ENCODE measurements around the gene GPX2. TPM values are rescaled to one million over a fixed set of nuclear protein-coding genes. Genes with fewer than 3 reads are reported as not detected.

The GPX2 gene
- total and polyA plus RNA-seq, 2 experiments from 2014 or later, result 0.78 to 2.2 TPM

DNA sequence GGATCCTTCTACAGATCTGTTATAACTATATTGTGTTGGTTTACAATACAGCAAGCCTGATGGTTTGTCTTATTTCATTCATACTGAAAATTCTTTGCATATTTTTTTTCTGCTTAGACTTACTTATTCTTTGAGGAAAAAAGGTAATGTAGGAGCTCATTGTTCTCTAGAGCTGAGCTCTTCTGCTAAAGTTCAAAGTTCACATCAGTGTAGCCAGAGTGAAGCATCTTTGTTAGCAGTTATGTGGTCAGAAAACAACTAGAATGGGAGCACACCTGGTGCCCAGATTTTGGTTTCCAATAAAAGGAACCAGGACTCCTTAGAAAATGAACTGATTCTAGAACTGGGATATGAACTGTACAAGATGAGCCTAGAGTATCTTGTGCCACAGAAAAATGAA, 10.3 kb downstream of the GPX2 start:
- H2AFZ ChIP-seq, result no peak overlapping the region
- H3K4me2 ChIP-seq, result no peak overlapping the region
- H3K79me2 ChIP-seq (replicated peaks; ENCODE audit: insufficient read depth), result no peaks in the 10 kb centered on the region
- no peaks in the 10 kb centered on the region for H3K9me3 Mint-ChIP-seq
- H3K36me3 Mint-ChIP-seq (ENCODE audit: low read depth), result peaks cover 9% of the 10 kb centered on the region; the same call in 2 of the 3 replicates
- no peak overlapping the region for H3K4me3 Mint-ChIP-seq
- DNase-seq (ENCODE audit: low spot score), result no peak
- TF ChIP-seq, protein P1, sequence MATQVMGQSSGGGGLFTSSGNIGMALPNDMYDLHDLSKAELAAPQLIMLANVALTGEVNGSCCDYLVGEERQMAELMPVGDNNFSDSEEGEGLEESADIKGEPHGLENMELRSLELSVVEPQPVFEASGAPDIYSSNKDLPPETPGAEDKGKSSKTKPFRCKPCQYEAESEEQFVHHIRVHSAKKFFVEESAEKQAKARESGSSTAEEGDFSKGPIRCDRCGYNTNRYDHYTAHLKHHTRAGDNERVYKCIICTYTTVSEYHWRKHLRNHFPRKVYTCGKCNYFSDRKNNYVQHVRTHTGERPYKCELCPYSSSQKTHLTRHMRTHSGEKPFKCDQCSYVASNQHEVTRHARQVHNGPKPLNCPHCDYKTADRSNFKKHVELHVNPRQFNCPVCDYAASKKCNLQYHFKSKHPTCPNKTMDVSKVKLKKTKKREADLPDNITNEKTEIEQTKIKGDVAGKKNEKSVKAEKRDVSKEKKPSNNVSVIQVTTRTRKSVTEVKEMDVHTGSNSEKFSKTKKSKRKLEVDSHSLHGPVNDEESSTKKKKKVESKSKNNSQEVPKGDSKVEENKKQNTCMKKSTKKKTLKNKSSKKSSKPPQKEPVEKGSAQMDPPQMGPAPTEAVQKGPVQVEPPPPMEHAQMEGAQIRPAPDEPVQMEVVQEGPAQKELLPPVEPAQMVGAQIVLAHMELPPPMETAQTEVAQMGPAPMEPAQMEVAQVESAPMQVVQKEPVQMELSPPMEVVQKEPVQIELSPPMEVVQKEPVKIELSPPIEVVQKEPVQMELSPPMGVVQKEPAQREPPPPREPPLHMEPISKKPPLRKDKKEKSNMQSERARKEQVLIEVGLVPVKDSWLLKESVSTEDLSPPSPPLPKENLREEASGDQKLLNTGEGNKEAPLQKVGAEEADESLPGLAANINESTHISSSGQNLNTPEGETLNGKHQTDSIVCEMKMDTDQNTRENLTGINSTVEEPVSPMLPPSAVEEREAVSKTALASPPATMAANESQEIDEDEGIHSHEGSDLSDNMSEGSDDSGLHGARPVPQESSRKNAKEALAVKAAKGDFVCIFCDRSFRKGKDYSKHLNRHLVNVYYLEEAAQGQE (IDR thresholded peaks at IDR 0.05; ENCODE audit: unreplicated experiment), result no peak
- TF ChIP-seq ZNF114 (CRISPR knock-in tag; IDR thresholded peaks at IDR 0.05), result no peak
- TF ChIP-seq EZH2phosphoT487 (IDR thresholded peaks at IDR 0.05; ENCODE audit: unreplicated experiment), result no peak
- no peak for TF ChIP-seq ETS1 (IDR thresholded peaks at IDR 0.05)
- TF ChIP-seq ZNF331 (CRISPR knock-in tag; IDR thresholded peaks at IDR 0.05; ENCODE audit: low read depth), result no peak
- no peak for TF ChIP-seq NANOG (IDR thresholded peaks at IDR 0.05; ENCODE audit: borderline replicate concordance)
- no peak for TF ChIP-seq CTCF (conservative IDR thresholded peaks at IDR 0.05; ENCODE audit: low read depth in 2 of 2)
- no peak for TF ChIP-seq CREB1 (CRISPR knock-in tag; IDR thresholded peaks at IDR 0.05; ENCODE audit: low read depth)
- no peak for TF ChIP-seq STAT1 (IDR thresholded peaks at IDR 0.05; ENCODE audit: unreplicated experiment)
- no peak for TF ChIP-seq JUNB (IDR thresholded peaks at IDR 0.05; ENCODE audit: unreplicated experiment)
- TF ChIP-seq, protein P2, sequence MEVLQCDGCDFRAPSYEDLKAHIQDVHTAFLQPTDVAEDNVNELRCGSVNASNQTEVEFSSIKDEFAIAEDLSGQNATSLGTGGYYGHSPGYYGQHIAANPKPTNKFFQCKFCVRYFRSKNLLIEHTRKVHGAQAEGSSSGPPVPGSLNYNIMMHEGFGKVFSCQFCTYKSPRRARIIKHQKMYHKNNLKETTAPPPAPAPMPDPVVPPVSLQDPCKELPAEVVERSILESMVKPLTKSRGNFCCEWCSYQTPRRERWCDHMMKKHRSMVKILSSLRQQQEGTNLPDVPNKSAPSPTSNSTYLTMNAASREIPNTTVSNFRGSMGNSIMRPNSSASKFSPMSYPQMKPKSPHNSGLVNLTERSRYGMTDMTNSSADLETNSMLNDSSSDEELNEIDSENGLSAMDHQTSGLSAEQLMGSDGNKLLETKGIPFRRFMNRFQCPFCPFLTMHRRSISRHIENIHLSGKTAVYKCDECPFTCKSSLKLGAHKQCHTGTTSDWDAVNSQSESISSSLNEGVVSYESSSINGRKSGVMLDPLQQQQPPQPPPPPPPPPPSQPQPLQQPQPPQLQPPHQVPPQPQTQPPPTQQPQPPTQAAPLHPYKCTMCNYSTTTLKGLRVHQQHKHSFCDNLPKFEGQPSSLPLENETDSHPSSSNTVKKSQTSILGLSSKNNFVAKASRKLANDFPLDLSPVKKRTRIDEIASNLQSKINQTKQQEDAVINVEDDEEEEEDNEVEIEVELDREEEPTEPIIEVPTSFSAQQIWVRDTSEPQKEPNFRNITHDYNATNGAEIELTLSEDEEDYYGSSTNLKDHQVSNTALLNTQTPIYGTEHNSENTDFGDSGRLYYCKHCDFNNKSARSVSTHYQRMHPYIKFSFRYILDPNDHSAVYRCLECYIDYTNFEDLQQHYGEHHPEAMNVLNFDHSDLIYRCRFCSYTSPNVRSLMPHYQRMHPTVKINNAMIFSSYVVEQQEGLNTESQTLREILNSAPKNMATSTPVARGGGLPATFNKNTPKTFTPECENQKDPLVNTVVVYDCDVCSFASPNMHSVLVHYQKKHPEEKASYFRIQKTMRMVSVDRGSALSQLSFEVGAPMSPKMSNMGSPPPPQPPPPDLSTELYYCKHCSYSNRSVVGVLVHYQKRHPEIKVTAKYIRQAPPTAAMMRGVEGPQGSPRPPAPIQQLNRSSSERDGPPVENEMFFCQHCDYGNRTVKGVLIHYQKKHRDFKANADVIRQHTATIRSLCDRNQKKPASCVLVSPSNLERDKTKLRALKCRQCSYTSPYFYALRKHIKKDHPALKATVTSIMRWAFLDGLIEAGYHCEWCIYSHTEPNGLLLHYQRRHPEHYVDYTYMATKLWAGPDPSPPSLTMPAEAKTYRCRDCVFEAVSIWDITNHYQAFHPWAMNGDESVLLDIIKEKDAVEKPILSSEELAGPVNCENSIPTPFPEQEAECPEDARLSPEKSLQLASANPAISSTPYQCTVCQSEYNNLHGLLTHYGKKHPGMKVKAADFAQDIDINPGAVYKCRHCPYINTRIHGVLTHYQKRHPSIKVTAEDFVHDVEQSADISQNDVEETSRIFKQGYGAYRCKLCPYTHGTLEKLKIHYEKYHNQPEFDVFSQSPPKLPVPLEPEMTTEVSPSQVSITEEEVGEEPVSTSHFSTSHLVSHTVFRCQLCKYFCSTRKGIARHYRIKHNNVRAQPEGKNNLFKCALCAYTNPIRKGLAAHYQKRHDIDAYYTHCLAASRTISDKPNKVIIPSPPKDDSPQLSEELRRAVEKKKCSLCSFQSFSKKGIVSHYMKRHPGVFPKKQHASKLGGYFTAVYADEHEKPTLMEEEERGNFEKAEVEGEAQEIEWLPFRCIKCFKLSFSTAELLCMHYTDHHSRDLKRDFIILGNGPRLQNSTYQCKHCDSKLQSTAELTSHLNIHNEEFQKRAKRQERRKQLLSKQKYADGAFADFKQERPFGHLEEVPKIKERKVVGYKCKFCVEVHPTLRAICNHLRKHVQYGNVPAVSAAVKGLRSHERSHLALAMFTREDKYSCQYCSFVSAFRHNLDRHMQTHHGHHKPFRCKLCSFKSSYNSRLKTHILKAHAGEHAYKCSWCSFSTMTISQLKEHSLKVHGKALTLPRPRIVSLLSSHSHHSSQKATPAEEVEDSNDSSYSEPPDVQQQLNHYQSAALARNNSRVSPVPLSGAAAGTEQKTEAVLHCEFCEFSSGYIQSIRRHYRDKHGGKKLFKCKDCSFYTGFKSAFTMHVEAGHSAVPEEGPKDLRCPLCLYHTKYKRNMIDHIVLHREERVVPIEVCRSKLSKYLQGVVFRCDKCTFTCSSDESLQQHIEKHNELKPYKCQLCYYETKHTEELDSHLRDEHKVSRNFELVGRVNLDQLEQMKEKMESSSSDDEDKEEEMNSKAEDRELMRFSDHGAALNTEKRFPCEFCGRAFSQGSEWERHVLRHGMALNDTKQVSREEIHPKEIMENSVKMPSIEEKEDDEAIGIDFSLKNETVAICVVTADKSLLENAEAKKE (CRISPR knock-in tag; IDR thresholded peaks at IDR 0.05), result no peak
- no peak for TF ChIP-seq POLR2AphosphoS5 (IDR thresholded peaks at IDR 0.05; ENCODE audit: low read depth)
- TF ChIP-seq EZH2 (IDR thresholded peaks at IDR 0.05; ENCODE audit: low read depth, unreplicated experiment), result no peak
- H3K4me1 Mint-ChIP-seq, result no peaks in the 10 kb centered on the region
- peaks cover 4% of the 10 kb centered on the region; the same call in 1 of the 2 replicates for H4K20me1 ChIP-seq (replicated peaks; ENCODE audit: insufficient read depth)
- no peaks in the 10 kb centered on the region for H3K4me1 ChIP-seq (ENCODE audit: insufficient read depth)
- peaks cover 1% of the 10 kb centered on the region for H3K27me3 Mint-ChIP-seq (ENCODE audit: insufficient read depth, low read depth, poor library complexity)
- ATAC-seq, result no peak
- H3K27ac ChIP-seq (ENCODE audit: low read depth), result no peak overlapping the region
- H3K9me2 ChIP-seq (ENCODE audit: insufficient read depth), result no peaks in the 10 kb centered on the region
- H3K27me3 ChIP-seq (ENCODE audit: insufficient read depth), result no peaks in the 10 kb centered on the region
- peaks cover 19% of the 10 kb centered on the region for H3K36me3 ChIP-seq (ENCODE audit: insufficient read depth)
- no peaks in the 10 kb centered on the region for H3F3A ChIP-seq (replicated peaks; ENCODE audit: low read depth)
- no peak overlapping the region for H3K27ac Mint-ChIP-seq
- H3K4me3 ChIP-seq, result no peak overlapping the region

Measured in GM23338 (cell line).